Liver (tissue), 9 donors: ENCODE measurements around the gene BCAP31. TPM values are rescaled to one million over a fixed set of nuclear protein-coding genes. Genes with fewer than 3 reads are reported as not detected.

Experiments
- DNase-seq: peaks from one replicate; pipeline ENCODE4 v3.0.0-alpha.2; 2017; ENCODE audit warnings: low spot score
- H3K27ac ChIP-seq, 2 donors: one replicate each; pipeline ENCODE4 v1.7.0; 2013; ENCODE audit warnings: inconsistent platforms in 2 of 2, low read length in 2 of 2, control low read depth in 1 of 2, low read depth in 1 of 2, mild to moderate bottlenecking in 1 of 2
- H3K27me3 ChIP-seq, 4 donors: one replicate each; pipeline versions ENCODE4 v1.6.1 to v1.7.0; 2013; ENCODE audit warnings: low read length in 3 of 4, inconsistent platforms in 1 of 4, mild to moderate bottlenecking in 1 of 4, moderate library complexity in 1 of 4; ENCODE audit not compliant: control insufficient read depth in 4 of 4, insufficient read depth in 4 of 4
- H3K36me3 ChIP-seq, 4 donors: one replicate each; pipeline versions ENCODE4 v1.6.1 to v1.7.0; 2013; ENCODE audit warnings: low read length in 3 of 4, mild to moderate bottlenecking in 3 of 4, low read depth in 1 of 4, moderate library complexity in 1 of 4; ENCODE audit not compliant: control insufficient read depth in 4 of 4, insufficient read depth in 3 of 4
- H3K4me1 ChIP-seq, 4 donors: one replicate each; pipeline versions ENCODE4 v1.6.1 to v1.7.0; 2013; ENCODE audit warnings: low read length in 3 of 4, mild to moderate bottlenecking in 3 of 4, moderate library complexity in 1 of 4; ENCODE audit not compliant: control insufficient read depth in 4 of 4, insufficient read depth in 4 of 4
- H3K4me3 ChIP-seq, 3 donors: one replicate each; pipeline versions ENCODE4 v1.6.1 to v1.7.0; 2013; ENCODE audit warnings: low read length in 3 of 3, control low read depth in 1 of 3, low read depth in 1 of 3, mild to moderate bottlenecking in 1 of 3
- H3K9ac ChIP-seq, 2 donors: one replicate each; pipeline ENCODE4 v1.7.0; 2013; ENCODE audit warnings: low read length in 2 of 2, mild to moderate bottlenecking in 2 of 2, moderate library complexity in 2 of 2, control low read depth in 1 of 2, low read depth in 1 of 2
- H3K9me3 ChIP-seq, 4 donors: one replicate each; pipeline versions ENCODE4 v1.6.1 to v1.7.0; 2013; ENCODE audit warnings: low read length in 3 of 4; ENCODE audit not compliant: control insufficient read depth in 4 of 4
- ATF3 ChIP-seq: IDR thresholded peaks from 2 replicates; pipeline ENCODE4 v1.6.1; 2016; ENCODE audit warnings: antibody characterized with exemption
- CTCF ChIP-seq: fragments of 150-350 bp; IDR thresholded peaks from 2 replicates; pipeline ENCODE4 v1.5.1; 2017; ENCODE audit warnings: improper control_type of control experiment, low read depth, low read length; ENCODE audit not compliant: missing input control
- FOXA1 ChIP-seq: IDR thresholded peaks from 2 replicates; pipeline ENCODE4 v1.6.1; 2016; ENCODE audit warnings: antibody characterized with exemption
- FOXA2 ChIP-seq: IDR thresholded peaks from 2 replicates; pipeline ENCODE4 v1.6.1; 2016; ENCODE audit warnings: antibody characterized with exemption
- GABPA ChIP-seq, 2 donors: IDR thresholded peaks in 1 of 2; conservative IDR thresholded peaks in 1 of 2; 2 replicates each; pipeline ENCODE4 v1.6.1; 2016; ENCODE audit warnings: antibody characterized with exemption in 2 of 2, mild to moderate bottlenecking in 1 of 2, moderate library complexity in 1 of 2
- HNF4A ChIP-seq, 2 donors: conservative IDR thresholded peaks; 2 replicates each; pipeline ENCODE4 v1.6.1; 2016; ENCODE audit warnings: antibody characterized with exemption in 2 of 2, mild to moderate bottlenecking in 2 of 2
- HNF4G ChIP-seq: IDR thresholded peaks from 2 replicates; pipeline ENCODE4 v1.6.1; 2016; ENCODE audit warnings: antibody characterized with exemption
- MAX ChIP-seq: IDR thresholded peaks from 2 replicates; pipeline ENCODE4 v1.6.1; 2016; ENCODE audit warnings: antibody characterized with exemption
- NR2F2 ChIP-seq: IDR thresholded peaks from 2 replicates; pipeline ENCODE4 v1.6.1; 2016; ENCODE audit warnings: antibody characterized with exemption
- RAD21 ChIP-seq, 2 donors: IDR thresholded peaks; 2 replicates each; pipeline ENCODE4 v1.6.1; 2016; ENCODE audit warnings: antibody characterized with exemption in 2 of 2, mild to moderate bottlenecking in 2 of 2
- ZBTB33 ChIP-seq: IDR thresholded peaks from 2 replicates; pipeline ENCODE4 v1.6.1; 2016; ENCODE audit warnings: antibody characterized with exemption
- WGBS: extraction: QIAGEN DNeasy Blood & Tissue Kit; methylation state at CpG from one replicate; pipeline ENCODE4 v1.1.7; 2013; 5-methylcytosine and 5-hydroxymethylcytosine counted together
- polyA plus RNA-seq, 2 donors: library from polyadenylated mRNA; stranded (reverse) in 1 of 2; unstranded in 1 of 2; fragments of 200-250 nt in 1 of 2; fragments of >200 nt in 1 of 2; fragmentation: Nextera tagmentation in 1 of 2; extraction: Ambion mirVana in 1 of 2; gene quantifications; one replicate each; pipeline versions ENCODE4 v1.2.1 to v1.2.3, GENCODE V29; 2013 to 2015
- total RNA-seq, 2 donors: library from RNA; depleted of rRNA; stranded (reverse); fragments of >200 nt; gene quantifications; one replicate each; pipeline ENCODE4 v1.2.3, GENCODE V29; 2014
- donor health status: healthy.
- donor health status: healthy.
- donor health status: healthy.
- donor health status: healthy.
- donor health status: healthy.

The BCAP31 gene
- total and polyA plus RNA-seq, 4 donors = 64.6 to 158 (median 119) TPM

GRCh38 chrX:153667956-153668396, 56.2 kb downstream of the BCAP31 start:
- Histone ChIP-seq H3K27ac (no peak overlapping the region), H3K36me3 (no peaks in the 10 kb centered on the region), H3K9ac (no peak overlapping the region), H3K4me1 (peaks cover 0 to 2% (median 1%) of the 10 kb centered on the region in 4 donors), H3K9me3 (no peaks in the 10 kb centered on the region), H3K4me3 (no peak overlapping the region), H3K27me3 (peaks cover 0 to 3% (median 0%) of the 10 kb centered on the region in 4 donors)
- peak; percentile 87 for DNase-seq
- no peak for TF ChIP-seq FOXA1
- no peak for TF ChIP-seq HNF4A (conservative IDR thresholded peaks at IDR 0.05)
- no peak for TF ChIP-seq FOXA2
- TF ChIP-seq RAD21 (IDR thresholded peaks at IDR 0.05) = peak; percentile 77 to 86
- TF ChIP-seq ATF3 = no peak
- peak; percentile 82 for TF ChIP-seq CTCF
- WGBS = 19% methylated on average over 14 of the region's 14 CpGs

GRCh38 chrX:153667281-153667955, 56.8 kb downstream of the BCAP31 start:
- H3K27ac ChIP-seq = no peak overlapping the region
- TF ChIP-seq GABPA (IDR thresholded peaks at IDR 0.05 in 1 of 2, conservative IDR thresholded peaks at IDR 0.05 in 1 of 2) (no peak), FOXA1 (no peak), NR2F2 (no peak), HNF4G (no peak), ZBTB33 (no peak), ATF3 (no peak)
- no peaks in the 10 kb centered on the region for H3K36me3 ChIP-seq
- peaks cover 0 to 3% (median 0%) of the 10 kb centered on the region in 4 donors for H3K27me3 ChIP-seq
- no peak overlapping the region for H3K9ac ChIP-seq
- H3K4me3 ChIP-seq = no peak overlapping the region
- no peak for DNase-seq
- no peaks in the 10 kb centered on the region for H3K9me3 ChIP-seq
- peaks cover 0 to 3% (median 1%) of the 10 kb centered on the region in 4 donors for H3K4me1 ChIP-seq
- WGBS = 66% methylated on average over 11 of the region's 11 CpGs

- no peak overlapping the region for H3K27ac ChIP-seq
- no peaks in the 10 kb centered on the region for H3K9me3 ChIP-seq
- no peak overlapping the region for H3K9ac ChIP-seq
- no peaks in the 10 kb centered on the region for H3K36me3 ChIP-seq
- H3K27me3 ChIP-seq = peaks cover 0 to 3% (median 0%) of the 10 kb centered on the region in 4 donors
- H3K4me1 ChIP-seq = peaks cover 0 to 7% (median 1%) of the 10 kb centered on the region in 4 donors
- 77% methylated on average over 9 of the region's 9 CpGs for WGBS
- no peak for DNase-seq
- no peak overlapping the region for H3K4me3 ChIP-seq
- TF ChIP-seq ATF3 (no peak), MAX (no peak)
Observed at GRCh38 chrX:153665726-153666306, 58.4 kb downstream of the BCAP31 start.
